HL-60/S4 treated with phorbol 12-myristate 13-acetate at 8.2 ng/mL for 4 days and 3 days (cell line): ENCODE measurements around the gene CBLN3.

Source experiments
- in situ Hi-C: fragments of 300-500 bp; cut with MboI; formaldehyde crosslinking; loops from 2 replicates; pipeline ENCODE4 v1.15.0; 2022; ENCODE audit warnings: low sequenced_read_pairs

The CBLN3 gene

GRCh38 chr14:24427537-24428508, 1.6 kb downstream of the CBLN3 start:
- in situ Hi-C loops, result loop anchor here (25.0 kb wide), 1 partner anchor 191 kb away; the partner anchor contains the start of genes GMPR2, NEDD8 and TINF2

- in situ Hi-C loops, result loop anchor here (25.0 kb wide), 1 partner anchor 190 kb away; the partner anchor contains the start of genes GMPR2, NEDD8 and TINF2
Measured at GRCh38 chr14:24426912-24427536, 2.4 kb downstream of the CBLN3 start.

- in situ Hi-C loops, result loop anchor here (25.0 kb wide), 1 partner anchor 189 kb away; the partner anchor contains the start of genes GMPR2, NEDD8 and TINF2
Measured at GRCh38 chr14:24426150-24426911, 3.1 kb downstream of the CBLN3 start.

GRCh38 chr14:24425704-24426103, 3.8 kb downstream of the CBLN3 start:
- in situ Hi-C loops, result loop anchor here (25.0 kb wide), 1 partner anchor 188 kb away; the partner anchor contains the start of genes GMPR2, NEDD8 and TINF2

GRCh38 chr14:24422694-24423601, 6.5 kb downstream of the CBLN3 start:
- in situ Hi-C loops, result no loop called here

- in situ Hi-C loops, result no loop called here
Measured at GRCh38 chr14:24422261-24422660, 7.2 kb downstream of the CBLN3 start.

- in situ Hi-C loops, result no loop called here
Measured at GRCh38 chr14:24418492-24418873, 11.0 kb downstream of the CBLN3 start.

- in situ Hi-C loops, result no loop called here
Measured at GRCh38 chr14:24417832-24418491, 11.5 kb downstream of the CBLN3 start.

GRCh38 chr14:24416932-24417619, 12.4 kb downstream of the CBLN3 start:
- in situ Hi-C loops, result no loop called here

- in situ Hi-C loops, result no loop called here
Measured at GRCh38 chr14:24416254-24416931, 13.1 kb downstream of the CBLN3 start.

GRCh38 chr14:24415421-24416253, 13.8 kb downstream of the CBLN3 start:
- in situ Hi-C loops, result no loop called here

GRCh38 chr14:24414732-24415420, 14.6 kb downstream of the CBLN3 start:
- in situ Hi-C loops, result no loop called here

GRCh38 chr14:24414077-24414476, 15.4 kb downstream of the CBLN3 start:
- in situ Hi-C loops, result no loop called here

GRCh38 chr14:24411443-24412389, 17.8 kb downstream of the CBLN3 start:
- in situ Hi-C loops, result no loop called here

GRCh38 chr14:24409956-24410355, 19.5 kb downstream of the CBLN3 start:
- in situ Hi-C loops, result no loop called here

GRCh38 chr14:24409192-24409591, 20.3 kb downstream of the CBLN3 start:
- in situ Hi-C loops, result no loop called here
